Measurements from ENCODE around the gene COPG1. TPM values are rescaled to one million over a fixed set of nuclear protein-coding genes. Genes with fewer than 3 reads are reported as not detected.

COPG1 gene
- total RNA-seq, 1 donor from 2014 or later: 267 TPM

GRCh38 chr3:129323651-129324294 is 74.4 kb downstream of the COPG1 start:
- FAIRE-seq: no peak
- peaks cover 3% of the 10 kb centered on the region for H3K36me3 Mint-ChIP-seq (ENCODE audit: low read depth, unreplicated experiment)
- no peaks in the 10 kb centered on the region for H3K79me2 ChIP-seq (ENCODE audit: insufficient read depth, low read length)

DNA sequence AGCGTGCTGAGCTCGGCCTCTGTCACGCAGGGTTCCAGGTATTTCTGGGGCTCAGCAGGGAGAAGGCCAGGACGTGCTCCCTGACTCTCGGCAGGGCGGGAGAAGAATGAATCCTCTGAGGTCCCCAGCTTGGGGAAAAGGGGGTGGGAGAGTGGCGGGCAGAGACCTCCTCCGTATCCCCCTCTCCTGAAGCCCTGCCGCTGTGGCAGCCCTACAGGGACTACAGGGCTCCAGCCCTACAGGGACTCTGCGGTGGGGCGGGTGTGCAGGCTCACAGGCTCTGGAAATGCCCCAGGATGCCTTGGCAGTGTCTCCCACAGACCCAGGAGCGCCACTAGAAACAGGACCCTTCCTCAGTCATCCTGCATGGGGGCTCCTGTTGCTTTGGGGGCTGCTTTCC is 75.4 kb downstream of the COPG1 start:
- Histone ChIP-seq H4K20me1 (ENCODE audit: insufficient read depth, low read length) (peaks cover 6% of the 10 kb centered on the region), H3K36me3 (ENCODE audit: insufficient read depth, low read length) (no peaks in the 10 kb centered on the region), H3K4me3 (ENCODE audit: insufficient read depth, low read depth, low read length) (no peak overlapping the region), H2AFZ (ENCODE audit: low read depth, low read length) (no peak overlapping the region), H3K27me3 (ENCODE audit: insufficient read depth, low read length) (no peaks in the 10 kb centered on the region), H3K9me3 (ENCODE audit: insufficient read depth, low read depth, low read length) (no peaks in the 10 kb centered on the region), H3K79me2 (ENCODE audit: insufficient read depth, low read length) (no peaks in the 10 kb centered on the region), H3K4me1 (ENCODE audit: insufficient read depth, low read length) (no peaks in the 10 kb centered on the region), H3K27ac (ENCODE audit: low read depth, low read length) (no peak overlapping the region), H3K9ac (ENCODE audit: low read length) (no peak overlapping the region), H3K4me2 (ENCODE audit: low read length) (no peak overlapping the region)
- H3K9me3 Mint-ChIP-seq (ENCODE audit: unreplicated experiment): no peaks in the 10 kb centered on the region
- no peak overlapping the region for H3K27ac Mint-ChIP-seq (ENCODE audit: unreplicated experiment)
- FAIRE-seq: no peak
- H3K27me3 Mint-ChIP-seq (ENCODE audit: low read depth, unreplicated experiment): peaks cover 2% of the 10 kb centered on the region
- H3K4me3 Mint-ChIP-seq (ENCODE audit: unreplicated experiment): no peak overlapping the region
- H3K4me1 Mint-ChIP-seq (ENCODE audit: low read depth, unreplicated experiment): no peaks in the 10 kb centered on the region
- peaks cover 1% of the 10 kb centered on the region for H3K36me3 Mint-ChIP-seq (ENCODE audit: low read depth, unreplicated experiment)
- DNase-seq (ENCODE audit: low read depth): no peak
- TF ChIP-seq, protein P1, sequence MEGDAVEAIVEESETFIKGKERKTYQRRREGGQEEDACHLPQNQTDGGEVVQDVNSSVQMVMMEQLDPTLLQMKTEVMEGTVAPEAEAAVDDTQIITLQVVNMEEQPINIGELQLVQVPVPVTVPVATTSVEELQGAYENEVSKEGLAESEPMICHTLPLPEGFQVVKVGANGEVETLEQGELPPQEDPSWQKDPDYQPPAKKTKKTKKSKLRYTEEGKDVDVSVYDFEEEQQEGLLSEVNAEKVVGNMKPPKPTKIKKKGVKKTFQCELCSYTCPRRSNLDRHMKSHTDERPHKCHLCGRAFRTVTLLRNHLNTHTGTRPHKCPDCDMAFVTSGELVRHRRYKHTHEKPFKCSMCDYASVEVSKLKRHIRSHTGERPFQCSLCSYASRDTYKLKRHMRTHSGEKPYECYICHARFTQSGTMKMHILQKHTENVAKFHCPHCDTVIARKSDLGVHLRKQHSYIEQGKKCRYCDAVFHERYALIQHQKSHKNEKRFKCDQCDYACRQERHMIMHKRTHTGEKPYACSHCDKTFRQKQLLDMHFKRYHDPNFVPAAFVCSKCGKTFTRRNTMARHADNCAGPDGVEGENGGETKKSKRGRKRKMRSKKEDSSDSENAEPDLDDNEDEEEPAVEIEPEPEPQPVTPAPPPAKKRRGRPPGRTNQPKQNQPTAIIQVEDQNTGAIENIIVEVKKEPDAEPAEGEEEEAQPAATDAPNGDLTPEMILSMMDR (IDR thresholded peaks at IDR 0.05; ENCODE audit: insufficient read depth, low read depth, low read length): no peak
- no peak for TF ChIP-seq EZH2 (IDR thresholded peaks at IDR 0.05; ENCODE audit: insufficient read depth, low read length)

More at GRCh38 chr3:129323651-129324294, 74.4 kb downstream of the COPG1 start:
- Histone ChIP-seq H3K4me1 (ENCODE audit: insufficient read depth, low read length) (no peaks in the 10 kb centered on the region), H4K20me1 (ENCODE audit: insufficient read depth, low read length) (peaks cover 6% of the 10 kb centered on the region), H3K27ac (ENCODE audit: low read depth, low read length) (no peak overlapping the region), H2AFZ (ENCODE audit: low read depth, low read length) (no peak overlapping the region), H3K9ac (ENCODE audit: low read length) (no peak overlapping the region), H3K9me3 (ENCODE audit: insufficient read depth, low read depth, low read length) (no peaks in the 10 kb centered on the region), H3K36me3 (ENCODE audit: insufficient read depth, low read length) (no peaks in the 10 kb centered on the region), H3K27me3 (ENCODE audit: insufficient read depth, low read length) (no peaks in the 10 kb centered on the region), H3K4me2 (ENCODE audit: low read length) (no peak overlapping the region), H3K4me3 (ENCODE audit: insufficient read depth, low read depth, low read length) (no peak overlapping the region)
- Mint-ChIP-seq H3K27me3 (ENCODE audit: low read depth, unreplicated experiment) (peaks cover 2% of the 10 kb centered on the region), H3K27ac (ENCODE audit: unreplicated experiment) (no peak overlapping the region), H3K9me3 (ENCODE audit: unreplicated experiment) (no peaks in the 10 kb centered on the region), H3K4me3 (ENCODE audit: unreplicated experiment) (no peak overlapping the region), H3K4me1 (ENCODE audit: low read depth, unreplicated experiment) (no peaks in the 10 kb centered on the region)
- no peak for DNase-seq (ENCODE audit: low read depth)
- no peak for TF ChIP-seq EZH2 (IDR thresholded peaks at IDR 0.05; ENCODE audit: insufficient read depth, low read length)
- TF ChIP-seq, protein P1 (IDR thresholded peaks at IDR 0.05; ENCODE audit: insufficient read depth, low read depth, low read length): no peak

GRCh38 chr3:129325383-129325782 is 76.0 kb downstream of the COPG1 start:
- H3K36me3 Mint-ChIP-seq (ENCODE audit: low read depth, unreplicated experiment): no peaks in the 10 kb centered on the region
- no peak for DNase-seq (ENCODE audit: low read depth)
- Histone ChIP-seq H3K27ac (ENCODE audit: low read depth, low read length) (no peak overlapping the region), H3K79me2 (ENCODE audit: insufficient read depth, low read length) (no peaks in the 10 kb centered on the region), H3K4me1 (ENCODE audit: insufficient read depth, low read length) (no peaks in the 10 kb centered on the region), H2AFZ (ENCODE audit: low read depth, low read length) (no peak overlapping the region), H4K20me1 (ENCODE audit: insufficient read depth, low read length) (peaks cover 6% of the 10 kb centered on the region), H3K27me3 (ENCODE audit: insufficient read depth, low read length) (no peaks in the 10 kb centered on the region), H3K9me3 (ENCODE audit: insufficient read depth, low read depth, low read length) (no peaks in the 10 kb centered on the region), H3K9ac (ENCODE audit: low read length) (no peak overlapping the region), H3K4me2 (ENCODE audit: low read length) (no peak overlapping the region), H3K4me3 (ENCODE audit: insufficient read depth, low read depth, low read length) (no peak overlapping the region), H3K36me3 (ENCODE audit: insufficient read depth, low read length) (no peaks in the 10 kb centered on the region)
- FAIRE-seq: no peak
- no peak overlapping the region for H3K27ac Mint-ChIP-seq (ENCODE audit: unreplicated experiment)
- H3K4me3 Mint-ChIP-seq (ENCODE audit: unreplicated experiment): no peak overlapping the region
- H3K27me3 Mint-ChIP-seq (ENCODE audit: low read depth, unreplicated experiment): peaks cover 2% of the 10 kb centered on the region
- H3K4me1 Mint-ChIP-seq (ENCODE audit: low read depth, unreplicated experiment): peaks cover 2% of the 10 kb centered on the region
- TF ChIP-seq, protein P1 (IDR thresholded peaks at IDR 0.05; ENCODE audit: insufficient read depth, low read depth, low read length): no peak
- TF ChIP-seq EZH2 (IDR thresholded peaks at IDR 0.05; ENCODE audit: insufficient read depth, low read length): no peak
- H3K9me3 Mint-ChIP-seq (ENCODE audit: unreplicated experiment): no peaks in the 10 kb centered on the region

Measured in astrocyte (in vitro differentiated cells and primary cell).